Calu3 (cell line): ENCODE data around the gene NCLN. TPM values are rescaled to one million over a fixed set of nuclear protein-coding genes. Genes with fewer than 3 reads are reported as not detected.

Source experiments
- BruUV-seq: library from RNA; stranded (reverse); fragments of 400-500 nt; replicated peaks from 2 replicates; lab custom pipeline; 2021; lab: Mats Ljungman, UMichigan
- CTCF ChIA-PET: fragments of 300-600 bp; sonication (Branson Sonifier 250); formaldehyde crosslinking; loops from one replicate; lab custom pipeline; 2022; ENCODE audit warnings: antibody characterized with exemption; lab: Charles Lee
- DNase-seq: peaks from one replicate; pipeline ENCODE4 v3.0.0; 2022
- H3K27ac Mint-ChIP-seq: one replicate; pipeline ENCODE4 v1.8.0; 2022; ENCODE audit warnings: mixed read lengths; ENCODE audit not compliant: unreplicated experiment
- H3K27me3 Mint-ChIP-seq: one replicate; pipeline ENCODE4 v1.8.0; 2022; ENCODE audit warnings: mixed read lengths; ENCODE audit not compliant: unreplicated experiment
- H3K36me3 Mint-ChIP-seq: one replicate; pipeline ENCODE4 v1.8.0; 2022; ENCODE audit warnings: mild to moderate bottlenecking, moderate library complexity, mixed read lengths; ENCODE audit not compliant: insufficient read depth, unreplicated experiment
- H3K4me1 Mint-ChIP-seq: one replicate; pipeline ENCODE4 v1.8.0; 2022; ENCODE audit warnings: mild to moderate bottlenecking, low read depth, mixed read lengths; ENCODE audit not compliant: unreplicated experiment
- H3K4me3 Mint-ChIP-seq: one replicate; pipeline ENCODE4 v1.8.0; 2022; ENCODE audit warnings: mild to moderate bottlenecking, low read depth, moderate library complexity, mixed read lengths; ENCODE audit not compliant: unreplicated experiment
- H3K9me3 Mint-ChIP-seq: one replicate; pipeline ENCODE4 v1.8.0; 2022; ENCODE audit warnings: low read depth, mixed read lengths; ENCODE audit not compliant: unreplicated experiment
- CTCF ChIP-seq: fragments of 200-600 bp; IDR thresholded peaks from one replicate; pipeline ENCODE4 v1.8.0; 2022; ENCODE audit warnings: antibody characterized with exemption; ENCODE audit not compliant: unreplicated experiment
- intact Hi-C: fragments of 100-400 bp; cut with micrococcal nuclease; formaldehyde crosslinking; loops from one replicate; pipeline ENCODE4 v1.10.0; 2022; ENCODE audit not compliant: unreplicated experiment
- total RNA-seq: library from RNA; stranded (reverse); gene quantifications from 2 replicates; pipeline ENCODE4 v1.2.3, GENCODE V29; 2022

NCLN gene
- total RNA-seq, 1 experiment from 2014 or later, result 79.6 TPM

GRCh38 chr19:3229888-3230496 lies 44.3 kb downstream of the NCLN start:
- no peak for TF ChIP-seq CTCF
- H3K27ac Mint-ChIP-seq, result no peak overlapping the region
- CTCF ChIA-PET, result no interaction called here
- no peak overlapping the region for H3K4me3 Mint-ChIP-seq
- intact Hi-C loops, result no loop called here
- no TSS peak for BruUV-seq
- H3K9me3 Mint-ChIP-seq, result no peaks in the 10 kb centered on the region
- H3K4me1 Mint-ChIP-seq, result no peaks in the 10 kb centered on the region
- peaks cover 25% of the 10 kb centered on the region for H3K27me3 Mint-ChIP-seq
- no peak for DNase-seq
- peaks cover 5% of the 10 kb centered on the region for H3K36me3 Mint-ChIP-seq

- CTCF ChIA-PET, result no interaction called here
- intact Hi-C loops, result no loop called here
These were observed 45.6 kb downstream of the NCLN start for GRCh38 chr19:3231288-3231687.

GRCh38 chr19:3233116-3233515 lies 47.4 kb downstream of the NCLN start:
- no TSS peak for BruUV-seq
- DNase-seq, result no peak
- Mint-ChIP-seq H3K4me3 (no peak overlapping the region), H3K36me3 (peaks cover 5% of the 10 kb centered on the region), H3K27me3 (peaks cover 40% of the 10 kb centered on the region), H3K27ac (no peak overlapping the region), H3K4me1 (no peaks in the 10 kb centered on the region), H3K9me3 (no peaks in the 10 kb centered on the region)
- TF ChIP-seq CTCF, result no peak
- CTCF ChIA-PET, result no interaction called here
- intact Hi-C loops, result no loop called here

More at GRCh38 chr19:3231288-3231687, 45.6 kb downstream of the NCLN start:
- Mint-ChIP-seq H3K4me3 (no peak overlapping the region), H3K27ac (no peak overlapping the region), H3K27me3 (peaks cover 38% of the 10 kb centered on the region), H3K9me3 (no peaks in the 10 kb centered on the region), H3K4me1 (no peaks in the 10 kb centered on the region), H3K36me3 (peaks cover 5% of the 10 kb centered on the region)
- no TSS peak for BruUV-seq
- no peak for DNase-seq
- no peak for TF ChIP-seq CTCF

- intact Hi-C loops, result no loop called here
- H3K4me1 Mint-ChIP-seq, result no peaks in the 10 kb centered on the region
- no peak for TF ChIP-seq CTCF
- DNase-seq, result no peak
- no peaks in the 10 kb centered on the region for H3K9me3 Mint-ChIP-seq
- CTCF ChIA-PET, result interaction anchor here (1.0 kb wide), 1 partner anchor 51 kb away, joined by 7 read pairs; no protein-coding TSS in a partner anchor
- H3K27me3 Mint-ChIP-seq, result peaks cover 40% of the 10 kb centered on the region
- no TSS peak for BruUV-seq
- peaks cover 5% of the 10 kb centered on the region for H3K36me3 Mint-ChIP-seq
- H3K27ac Mint-ChIP-seq, result no peak overlapping the region
- H3K4me3 Mint-ChIP-seq, result no peak overlapping the region
These were observed 48.1 kb downstream of the NCLN start for GRCh38 chr19:3233831-3234230.
